Peyer's patch (tissue), 4 donors: ENCODE measurements around the gene SUGCT.

Experiments
- CTCF ChIP-seq, 6 experiments: fragments of 450-650 bp in 4 of 6; fragments of 200-600 bp in 2 of 6; sonication (generic) in 1 of 6; IDR thresholded peaks; one replicate each; pipeline ENCODE4 v1.5.1; 2017 to 2019; ENCODE audit warnings: antibody characterized with exemption in 6 of 6, mild to moderate bottlenecking in 3 of 6, moderate library complexity in 1 of 6
- POLR2A ChIP-seq, 2 donors: fragments of 450-650 bp; IDR thresholded peaks; one replicate each; pipeline ENCODE4 v1.5.1; 2017; ENCODE audit warnings: antibody characterized with exemption in 2 of 2, mild to moderate bottlenecking in 2 of 2, moderate library complexity in 2 of 2

- TF ChIP-seq POLR2A (IDR thresholded peaks at IDR 0.05) (no peak), CTCF (IDR thresholded peaks at IDR 0.05) (no peak)
Observed at GRCh38 chr7:40654171-40654570, 519.4 kb downstream of the SUGCT start.
